GM13977 (cell line): ENCODE measurements around the gene CREB3.

Experiments
- DNase-seq: peaks from one replicate; pipeline ENCODE4 v3.0.0; 2012; ENCODE audit warnings: low spot score
- in situ Hi-C: fragments of 300-500 bp; cut with MboI; formaldehyde crosslinking; loops from one replicate; pipeline ENCODE4 v1.12.0; 2022; ENCODE audit warnings: low sequenced_read_pairs, low pct_unique_long_range_greater_than_20kb, mixed read lengths, inconsistent platforms; ENCODE audit not compliant: unreplicated experiment
- TF ChIP-seq, protein P1 (sequence below): IDR thresholded peaks from 2 replicates; pipeline ENCODE4 v1.5.1; 2012; ENCODE audit warnings: mild to moderate bottlenecking, control low read depth; ENCODE audit not compliant: insufficient read depth; ENCODE audit errors: extremely low read depth, missing control alignments

The CREB3 gene

DNA sequence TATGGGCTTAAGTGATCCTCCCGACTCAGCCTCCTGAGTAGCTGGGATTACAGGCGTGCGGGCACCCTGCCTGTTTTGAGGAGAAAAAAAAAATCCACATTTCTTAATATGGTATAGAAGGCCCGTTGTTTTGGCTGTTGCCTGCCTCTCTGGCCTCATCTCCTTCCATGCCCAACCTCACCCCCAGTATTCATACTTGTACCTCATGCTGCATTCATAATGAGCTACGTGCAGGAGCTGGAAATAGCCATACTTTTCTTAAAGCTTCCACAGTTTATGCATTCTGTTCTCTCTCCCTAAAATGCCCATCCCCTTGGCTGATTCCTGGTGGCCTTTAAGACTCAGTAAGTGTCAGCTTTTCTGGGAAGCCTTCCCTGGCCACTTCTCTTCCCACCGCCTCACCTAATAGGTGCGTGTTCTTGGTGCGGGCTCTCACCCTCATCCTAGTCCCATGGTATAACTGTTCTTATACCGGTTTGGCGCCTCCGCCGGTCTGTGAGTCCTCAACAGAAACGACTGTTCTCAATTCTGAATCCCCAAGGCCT, 40.6 kb upstream of the CREB3 start:
- in situ Hi-C loops: no loop called here
- TF ChIP-seq, protein P1, sequence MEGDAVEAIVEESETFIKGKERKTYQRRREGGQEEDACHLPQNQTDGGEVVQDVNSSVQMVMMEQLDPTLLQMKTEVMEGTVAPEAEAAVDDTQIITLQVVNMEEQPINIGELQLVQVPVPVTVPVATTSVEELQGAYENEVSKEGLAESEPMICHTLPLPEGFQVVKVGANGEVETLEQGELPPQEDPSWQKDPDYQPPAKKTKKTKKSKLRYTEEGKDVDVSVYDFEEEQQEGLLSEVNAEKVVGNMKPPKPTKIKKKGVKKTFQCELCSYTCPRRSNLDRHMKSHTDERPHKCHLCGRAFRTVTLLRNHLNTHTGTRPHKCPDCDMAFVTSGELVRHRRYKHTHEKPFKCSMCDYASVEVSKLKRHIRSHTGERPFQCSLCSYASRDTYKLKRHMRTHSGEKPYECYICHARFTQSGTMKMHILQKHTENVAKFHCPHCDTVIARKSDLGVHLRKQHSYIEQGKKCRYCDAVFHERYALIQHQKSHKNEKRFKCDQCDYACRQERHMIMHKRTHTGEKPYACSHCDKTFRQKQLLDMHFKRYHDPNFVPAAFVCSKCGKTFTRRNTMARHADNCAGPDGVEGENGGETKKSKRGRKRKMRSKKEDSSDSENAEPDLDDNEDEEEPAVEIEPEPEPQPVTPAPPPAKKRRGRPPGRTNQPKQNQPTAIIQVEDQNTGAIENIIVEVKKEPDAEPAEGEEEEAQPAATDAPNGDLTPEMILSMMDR: no peak
- no peak for DNase-seq

DNA sequence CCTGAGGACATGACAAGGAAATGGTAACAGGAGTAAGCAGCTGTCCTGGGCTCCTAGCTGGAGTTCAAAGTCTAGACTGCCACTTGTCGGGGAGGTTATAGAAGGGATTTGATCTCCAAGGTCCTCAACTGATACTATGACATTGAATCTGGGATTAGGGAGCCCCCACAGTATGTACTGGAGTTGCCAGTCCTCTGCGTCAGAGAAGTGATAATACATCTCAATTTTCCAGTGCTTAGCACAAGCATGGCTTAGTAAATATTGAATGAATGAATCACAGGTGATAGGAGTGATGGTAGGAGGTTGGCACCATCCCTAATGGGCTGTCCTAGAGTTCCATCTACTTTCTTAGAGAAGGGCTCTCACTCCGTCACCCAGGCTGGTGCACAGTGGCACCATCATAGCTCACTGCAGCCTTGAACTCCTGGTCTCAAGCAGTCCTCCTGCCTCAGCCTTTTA, 36.5 kb upstream of the CREB3 start:
- TF ChIP-seq, protein P1: no peak
- in situ Hi-C loops: no loop called here
- no peak for DNase-seq

DNA sequence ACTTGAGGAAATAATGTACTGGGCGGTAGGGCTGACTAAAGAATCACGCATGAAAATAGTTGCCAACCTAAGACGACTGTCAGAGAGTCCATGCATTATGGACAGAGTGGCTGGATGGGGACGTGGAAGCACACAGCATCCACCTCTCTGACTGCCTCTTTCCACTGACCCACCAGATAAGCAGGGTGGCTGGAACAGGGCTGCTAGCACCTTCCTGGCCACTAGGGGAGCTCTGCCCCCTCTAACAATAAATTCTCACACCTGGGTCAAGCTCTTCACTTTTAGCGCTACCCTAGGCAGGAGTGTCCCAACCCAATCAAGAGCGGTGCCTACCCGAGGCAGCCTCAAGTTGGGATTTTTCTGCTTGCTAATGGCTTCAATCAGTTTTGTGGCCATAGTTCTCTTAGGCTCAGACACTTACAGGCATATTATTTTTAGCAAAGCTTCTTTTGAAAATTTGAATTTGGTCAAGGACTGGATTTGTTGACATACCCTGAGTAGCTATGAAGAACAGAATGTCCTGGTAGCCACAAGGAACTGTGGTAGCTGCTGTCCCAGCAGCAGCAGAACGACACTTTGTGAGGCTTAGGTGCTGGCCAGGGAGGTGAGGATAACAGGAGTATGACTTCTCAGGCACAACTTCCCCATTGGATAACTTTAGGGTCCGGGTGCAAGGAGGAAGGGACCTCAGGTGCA, 35.8 kb upstream of the CREB3 start:
- TF ChIP-seq, protein P1: peak; percentile 94
- DNase-seq: peak; percentile 83
- in situ Hi-C loops: no loop called here

DNA sequence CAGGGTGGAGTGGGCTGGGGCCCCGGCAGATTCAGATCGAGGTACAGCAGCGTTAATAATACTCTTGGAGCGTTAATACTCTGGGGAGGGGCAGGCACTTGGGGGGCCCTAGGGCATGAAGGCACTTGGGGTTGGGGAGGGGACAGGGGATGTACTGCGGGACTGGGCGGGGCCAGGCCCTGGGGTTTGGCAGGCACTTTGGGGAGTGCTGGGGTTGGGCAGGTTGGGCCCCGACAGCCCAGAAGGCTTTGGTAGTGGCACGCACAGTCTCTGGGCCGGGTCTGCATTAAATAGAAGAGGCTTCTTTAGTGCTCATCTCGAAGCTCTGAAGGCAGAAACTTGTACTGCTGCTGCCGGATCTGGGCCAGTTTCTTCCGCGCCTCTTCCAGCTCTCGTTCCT, 35.0 kb upstream of the CREB3 start:
- in situ Hi-C loops: no loop called here
- TF ChIP-seq, protein P1: no peak

DNA sequence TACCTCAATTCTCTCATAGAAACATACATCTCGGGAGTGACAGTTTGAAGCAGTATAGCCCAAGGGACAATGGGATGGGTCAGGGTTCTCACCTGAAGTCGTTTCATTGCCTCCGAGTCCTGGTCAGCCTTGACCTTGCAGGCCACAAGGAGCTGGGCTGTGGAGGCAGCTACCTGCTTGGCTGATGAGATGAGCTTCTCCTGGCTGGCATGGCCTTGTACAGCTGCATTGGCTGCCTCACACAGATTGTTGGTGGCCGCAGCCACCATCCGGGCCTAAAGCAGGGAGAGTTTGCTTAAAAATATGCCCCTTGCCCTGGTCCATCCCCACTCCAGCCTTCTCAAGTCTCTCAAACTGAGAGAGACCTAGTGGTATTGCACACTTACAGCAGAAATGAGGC, 34.2 kb upstream of the CREB3 start:
- in situ Hi-C loops: no loop called here
- TF ChIP-seq, protein P1: no peak
- DNase-seq: no peak

More for the DNA sequence above, 35.0 kb upstream of the CREB3 start:
- DNase-seq: no peak

- no peak for DNase-seq
- in situ Hi-C loops: no loop called here
- TF ChIP-seq, protein P1: no peak
These were observed 32.4 kb upstream of the CREB3 start for GRCh38 chr9:35700031-35700430.
